ENCODE data around the gene CCNJ.

Gene CCNJ

GRCh38 chr10:96107623-96108038 is 64.2 kb downstream of the CCNJ start:
- H3K4me3 ChIP-seq (ENCODE audit: low read depth, low read length): no peak overlapping the region
- DNase-seq (ENCODE audit: low read depth, low spot score): no peak
- POLR2A ChIA-PET: no interaction called here
- TF ChIP-seq, protein P1, sequence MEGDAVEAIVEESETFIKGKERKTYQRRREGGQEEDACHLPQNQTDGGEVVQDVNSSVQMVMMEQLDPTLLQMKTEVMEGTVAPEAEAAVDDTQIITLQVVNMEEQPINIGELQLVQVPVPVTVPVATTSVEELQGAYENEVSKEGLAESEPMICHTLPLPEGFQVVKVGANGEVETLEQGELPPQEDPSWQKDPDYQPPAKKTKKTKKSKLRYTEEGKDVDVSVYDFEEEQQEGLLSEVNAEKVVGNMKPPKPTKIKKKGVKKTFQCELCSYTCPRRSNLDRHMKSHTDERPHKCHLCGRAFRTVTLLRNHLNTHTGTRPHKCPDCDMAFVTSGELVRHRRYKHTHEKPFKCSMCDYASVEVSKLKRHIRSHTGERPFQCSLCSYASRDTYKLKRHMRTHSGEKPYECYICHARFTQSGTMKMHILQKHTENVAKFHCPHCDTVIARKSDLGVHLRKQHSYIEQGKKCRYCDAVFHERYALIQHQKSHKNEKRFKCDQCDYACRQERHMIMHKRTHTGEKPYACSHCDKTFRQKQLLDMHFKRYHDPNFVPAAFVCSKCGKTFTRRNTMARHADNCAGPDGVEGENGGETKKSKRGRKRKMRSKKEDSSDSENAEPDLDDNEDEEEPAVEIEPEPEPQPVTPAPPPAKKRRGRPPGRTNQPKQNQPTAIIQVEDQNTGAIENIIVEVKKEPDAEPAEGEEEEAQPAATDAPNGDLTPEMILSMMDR (IDR thresholded peaks at IDR 0.05; ENCODE audit: insufficient read depth, low read length, missing control alignments): no peak
- CTCF ChIA-PET: no interaction called here

Data from AG04449 (cell line).